Thymus (tissue), 11 donors: ENCODE results near the gene LANCL1. TPM values are rescaled to one million over a fixed set of nuclear protein-coding genes. Genes with fewer than 3 reads are reported as not detected.

ENCODE experiments used
- DNase-seq, 9 donors: peaks; one replicate each; pipeline ENCODE4 v3.0.0-alpha.2; 2013; ENCODE audit warnings: low spot score in 9 of 9, low read depth in 6 of 9, missing footprints in 1 of 9
- H3K27ac ChIP-seq, 2 donors: one replicate each; pipeline ENCODE4 v1.5.1; 2013; ENCODE audit warnings: control low read depth in 1 of 2, low read depth in 1 of 2, low read length in 1 of 2, mild to moderate bottlenecking in 1 of 2, moderate library complexity in 1 of 2
- H3K27me3 ChIP-seq, 2 donors: one replicate each; pipeline ENCODE4 v1.5.1; 2013; ENCODE audit warnings: low read length in 1 of 2; ENCODE audit not compliant: control insufficient read depth in 2 of 2, insufficient read depth in 1 of 2
- H3K36me3 ChIP-seq, 2 donors: one replicate each; pipeline ENCODE4 v1.5.1; 2013; ENCODE audit warnings: low read length in 1 of 2, mild to moderate bottlenecking in 1 of 2, moderate library complexity in 1 of 2; ENCODE audit not compliant: control insufficient read depth in 2 of 2, insufficient read depth in 2 of 2
- H3K4me1 ChIP-seq, 2 donors: one replicate each; pipeline ENCODE4 v1.5.1; 2013; ENCODE audit warnings: low read length in 2 of 2; ENCODE audit not compliant: control insufficient read depth in 2 of 2, insufficient read depth in 2 of 2
- H3K4me3 ChIP-seq, 2 donors: one replicate each; pipeline ENCODE4 v1.5.1; 2013; ENCODE audit warnings: low read length in 2 of 2, control low read depth in 1 of 2, mild to moderate bottlenecking in 1 of 2
- H3K9me3 ChIP-seq, 2 donors: one replicate each; pipeline ENCODE4 v1.5.1; 2013; ENCODE audit warnings: low read length in 1 of 2, mild to moderate bottlenecking in 1 of 2; ENCODE audit not compliant: control insufficient read depth in 2 of 2, insufficient read depth in 1 of 2
- WGBS: extraction: QIAGEN DNeasy Blood & Tissue Kit; methylation state at CpG from one replicate; pipeline ENCODE4 v1.1.7; 2013; 5-methylcytosine and 5-hydroxymethylcytosine counted together
- polyA plus RNA-seq: library from polyadenylated mRNA; stranded (reverse); fragments of 200-250 nt; gene quantifications from one replicate; pipeline ENCODE4 v1.2.3, GENCODE V29; 2013
- total RNA-seq: library from RNA; stranded (reverse); fragments of 120-200 nt; gene quantifications from one replicate; pipeline ENCODE4 v1.2.4, GENCODE V29; 2013
- donor health status: healthy.

The LANCL1 gene
- total and polyA plus RNA-seq, 2 donors, result 22.5 to 25.2 TPM

GRCh38 chr2:210503001-210503623, 26.6 kb upstream of the LANCL1 start:
- peaks cover 0 to 10% of the 10 kb centered on the region in 2 donors for H3K9me3 ChIP-seq
- no peaks in the 10 kb centered on the region for H3K36me3 ChIP-seq
- WGBS, result 32% methylated on average over 7 of the region's 7 CpGs
- no peak overlapping the region for H3K4me3 ChIP-seq
- no peaks in the 10 kb centered on the region for H3K4me1 ChIP-seq
- H3K27me3 ChIP-seq, result peaks cover 0 to 3% of the 10 kb centered on the region in 2 donors
- no peak overlapping the region for H3K27ac ChIP-seq
- peak in 5 of 9 donors; percentile 5 to 41 (median 15) for DNase-seq

GRCh38 chr2:210496512-210496911, 20.0 kb upstream of the LANCL1 start:
- 40% methylated on average over 3 of the region's 3 CpGs for WGBS
- H3K4me3 ChIP-seq, result no peak overlapping the region
- DNase-seq, result no peak
- H3K9me3 ChIP-seq, result peaks cover 0 to 10% of the 10 kb centered on the region in 2 donors
- H3K4me1 ChIP-seq, result no peaks in the 10 kb centered on the region
- no peaks in the 10 kb centered on the region for H3K27me3 ChIP-seq
- no peaks in the 10 kb centered on the region for H3K36me3 ChIP-seq
- H3K27ac ChIP-seq, result no peak overlapping the region

- Histone ChIP-seq H3K4me3 (no peak overlapping the region), H3K27ac (no peak overlapping the region), H3K27me3 (no peaks in the 10 kb centered on the region), H3K36me3 (no peaks in the 10 kb centered on the region), H3K9me3 (no peaks in the 10 kb centered on the region), H3K4me1 (no peaks in the 10 kb centered on the region)
- WGBS, result 90% methylated on average over 3 of the region's 3 CpGs
- no peak for DNase-seq
Observed at GRCh38 chr2:210493528-210493927, 17.0 kb upstream of the LANCL1 start.

- DNase-seq, result no peak
- Histone ChIP-seq H3K9me3 (peaks cover 0 to 3% of the 10 kb centered on the region in 2 donors), H3K36me3 (no peaks in the 10 kb centered on the region), H3K4me1 (peaks cover 0 to 3% of the 10 kb centered on the region in 2 donors), H3K4me3 (no peak overlapping the region), H3K27me3 (no peaks in the 10 kb centered on the region), H3K27ac (no peak overlapping the region)
- 42% methylated on average over 2 of the region's 2 CpGs for WGBS
Observed at GRCh38 chr2:210481601-210482175, 5.1 kb upstream of the LANCL1 start.

GRCh38 chr2:210480764-210481163, 4.2 kb upstream of the LANCL1 start:
- H3K36me3 ChIP-seq, result no peaks in the 10 kb centered on the region
- H3K4me1 ChIP-seq, result peaks cover 0 to 3% of the 10 kb centered on the region in 2 donors
- H3K27me3 ChIP-seq, result no peaks in the 10 kb centered on the region
- H3K9me3 ChIP-seq, result peaks cover 0 to 3% of the 10 kb centered on the region in 2 donors
- no peak overlapping the region for H3K27ac ChIP-seq
- H3K4me3 ChIP-seq, result no peak overlapping the region
- WGBS, result 97% methylated on average over 2 of the region's 2 CpGs
- DNase-seq, result no peak

GRCh38 chr2:210480079-210480478, 3.5 kb upstream of the LANCL1 start:
- WGBS, result 89% methylated on average over 3 of the region's 3 CpGs
- DNase-seq, result no peak
- Histone ChIP-seq H3K36me3 (no peaks in the 10 kb centered on the region), H3K4me1 (peaks cover 0 to 3% of the 10 kb centered on the region in 2 donors), H3K9me3 (peaks cover 0 to 3% of the 10 kb centered on the region in 2 donors), H3K27me3 (no peaks in the 10 kb centered on the region), H3K4me3 (no peak overlapping the region), H3K27ac (no peak overlapping the region)

- no peak for DNase-seq
- H3K36me3 ChIP-seq, result no peaks in the 10 kb centered on the region
- H3K27ac ChIP-seq, result no peak overlapping the region
- 99% methylated on average over 2 of the region's 2 CpGs for WGBS
- no peaks in the 10 kb centered on the region for H3K9me3 ChIP-seq
- H3K4me3 ChIP-seq, result no peak overlapping the region
- H3K27me3 ChIP-seq, result no peaks in the 10 kb centered on the region
- peaks cover 0 to 3% of the 10 kb centered on the region in 2 donors for H3K4me1 ChIP-seq
Observed at GRCh38 chr2:210478661-210479060, 2.1 kb upstream of the LANCL1 start.

GRCh38 chr2:210477496-210477895, 937 bp upstream of the LANCL1 start:
- 96% methylated on average over 3 of the region's 3 CpGs for WGBS
- Histone ChIP-seq H3K27ac (no peak overlapping the region), H3K36me3 (peaks cover 0 to 5% of the 10 kb centered on the region in 2 donors), H3K27me3 (no peaks in the 10 kb centered on the region), H3K9me3 (no peaks in the 10 kb centered on the region), H3K4me1 (peaks cover 0 to 3% of the 10 kb centered on the region in 2 donors), H3K4me3 (no peak overlapping the region)
- peak in 1 of 9 donors; percentile 27 for DNase-seq

- peaks cover 4 to 16% of the 10 kb centered on the region in 2 donors for H3K36me3 ChIP-seq
- H3K9me3 ChIP-seq, result no peaks in the 10 kb centered on the region
- H3K27ac ChIP-seq, result peak overlapping the region in 1 of 2 donors; percentile 9
- H3K27me3 ChIP-seq, result no peaks in the 10 kb centered on the region
- DNase-seq, result peak in 1 of 9 donors; percentile 26
- H3K4me3 ChIP-seq, result peak overlapping the region; percentile 91 to 94
- H3K4me1 ChIP-seq, result peaks cover 0 to 3% of the 10 kb centered on the region in 2 donors
- 53% methylated on average over 6 of the region's 6 CpGs for WGBS
Observed at GRCh38 chr2:210475706-210476105, 853 bp downstream of the LANCL1 start.
